NOMO-1 (cell line): Measurements from ENCODE around the gene ING1.

Source experiments
- DNase-seq, 2 experiments: peaks; one replicate each; lab custom pipeline; 2025; ENCODE audit not compliant: unreplicated experiment in 2 of 2; lab: John Stamatoyannopoulos, UW

ING1 gene

GRCh38 chr13:110769097-110769496 lies 55.6 kb downstream of the ING1 start:
- DNase-seq = no peak

GRCh38 chr13:110770678-110771077 lies 57.2 kb downstream of the ING1 start:
- DNase-seq = no peak

GRCh38 chr13:110771194-110771593 lies 57.7 kb downstream of the ING1 start:
- DNase-seq = no peak

GRCh38 chr13:110772091-110772984 lies 58.8 kb downstream of the ING1 start:
- no peak for DNase-seq
